Transverse colon (tissue), 4 donors: ENCODE results near the gene DEPP1. TPM values are rescaled to one million over a fixed set of nuclear protein-coding genes. Genes with fewer than 3 reads are reported as not detected.

Source experiments
- DNase-seq: peaks from one replicate; pipeline ENCODE4 v3.0.0-alpha.2; 2019
- H3K27ac ChIP-seq, 4 donors: fragments of 200-600 bp; sonication (generic); 2 replicates each; pipeline ENCODE4 v1.5.1; 2016 to 2018; ENCODE audit warnings: inconsistent platforms in 4 of 4
- H3K27me3 ChIP-seq: fragments of 200-600 bp; sonication (generic); 2 replicates; pipeline ENCODE4 v1.5.1; 2017; ENCODE audit warnings: inconsistent platforms
- H3K36me3 ChIP-seq, 4 donors: fragments of 200-600 bp; sonication (generic); 2 replicates each; pipeline ENCODE4 v1.5.1; 2017 to 2019; ENCODE audit warnings: inconsistent platforms in 4 of 4
- H3K4me1 ChIP-seq, 4 donors: fragments of 200-600 bp; sonication (generic); 2 replicates each; pipeline ENCODE4 v1.5.1; 2017 to 2020; ENCODE audit warnings: inconsistent platforms in 4 of 4
- H3K4me3 ChIP-seq, 4 donors: fragments of 200-600 bp; sonication (generic); 1 replicate in 1 of 4; 2 replicates in 3 of 4; pipeline versions ENCODE4 v1.5.1 to v1.6.1; 2017 to 2019; ENCODE audit warnings: inconsistent platforms in 4 of 4
- H3K9me3 ChIP-seq, 2 donors: fragments of 200-600 bp; sonication (generic); 2 replicates each; pipeline ENCODE4 v1.5.1; 2017 to 2019; ENCODE audit warnings: inconsistent platforms in 2 of 2
- CTCF ChIP-seq, 5 experiments: fragments of 200-600 bp in 3 of 5; fragments of 450-650 bp in 2 of 5; sonication (generic) in 3 of 5; IDR thresholded peaks; 1 replicate in 2 of 5; 2 replicates in 3 of 5; pipeline ENCODE4 v1.5.1; 2016 to 2017; ENCODE audit warnings: antibody characterized with exemption in 5 of 5, inconsistent platforms in 3 of 5, mild to moderate bottlenecking in 2 of 5, moderate library complexity in 1 of 5
- EP300 ChIP-seq: sonication (generic); formaldehyde crosslinking; IDR thresholded peaks from one replicate; pipeline ENCODE4 v1.6.1; 2017; ENCODE audit warnings: antibody characterized with exemption, low read depth
- POLR2A ChIP-seq: fragments of 450-650 bp; IDR thresholded peaks from one replicate; pipeline ENCODE4 v1.6.1; 2016; ENCODE audit warnings: antibody characterized with exemption, mild to moderate bottlenecking, moderate library complexity
- POLR2AphosphoS5 ChIP-seq, 3 donors: sonication (generic); formaldehyde crosslinking; IDR thresholded peaks; one replicate each; pipeline ENCODE4 v1.6.1; 2016; ENCODE audit warnings: antibody characterized with exemption in 3 of 3
- WGBS, 2 donors: methylation state at CpG; one replicate each; pipeline ENCODE4 v1.1.5; 2018; ENCODE audit warnings: low coverage in 1 of 2; 5-methylcytosine and 5-hydroxymethylcytosine counted together
- in situ Hi-C, 4 donors: fragments of 200-750 bp; cut with MboI; loops; one replicate each; pipeline versions ENCODE4 v1.15.0 to v1.15.1; 2017; ENCODE audit warnings: low sequenced_read_pairs in 3 of 4, low pct_ligation_motif_present in 1 of 4, low pct_unique_long_range_greater_than_20kb in 1 of 4
- intact Hi-C: fragments of 100-400 bp; cut with DNase I; formaldehyde crosslinking; loops from one replicate; pipeline ENCODE4 v1.15.1; 2023; ENCODE audit warnings: low total_unique reads
- total RNA-seq, 4 donors: library from RNA; depleted of rRNA; stranded (reverse); fragments of >200 nt; gene quantifications; one replicate each; pipeline ENCODE4 v1.1.0, GENCODE V29; 2016

DEPP1 gene
- total RNA-seq, 4 donors from 2014 or later: 14.6 to 109 (median 76.6) TPM

GRCh38 chr10:44977287-44978212 lies 1.1 kb downstream of the DEPP1 start:
- H3K27me3 ChIP-seq: no peaks in the 10 kb centered on the region
- intact Hi-C loops (no loop called here), in situ Hi-C loops (no loop called here)
- no peaks in the 10 kb centered on the region for H3K9me3 ChIP-seq
- 64% methylated on average over 8 of the region's 25 CpGs; no CpG with 5 or more reads in 1 of the 2 donors for WGBS, 2 donors
- H3K27ac ChIP-seq: peak overlapping the region; percentile 87 to 95 (median 87)
- no peaks in the 10 kb centered on the region for H3K36me3 ChIP-seq
- peak in 2 of 3 donors; percentile 3 to 4 for TF ChIP-seq POLR2AphosphoS5 (IDR thresholded peaks at IDR 0.05)
- TF ChIP-seq POLR2A: no peak
- no peak for TF ChIP-seq EP300
- TF ChIP-seq CTCF (IDR thresholded peaks at IDR 0.05): no peak
- peak overlapping the region; percentile 30 to 59 (median 50) for H3K4me3 ChIP-seq
- H3K4me1 ChIP-seq: peaks cover 35 to 77% (median 69%) of the 10 kb centered on the region in 4 donors
- DNase-seq: peak; percentile 20

- peak in 2 of 3 donors; percentile 1 to 11 for TF ChIP-seq POLR2AphosphoS5 (IDR thresholded peaks at IDR 0.05)
- TF ChIP-seq CTCF (IDR thresholded peaks at IDR 0.05): no peak
- TF ChIP-seq POLR2A: peak; percentile 10
- Histone ChIP-seq H3K4me1 (peaks cover 28 to 69% (median 63%) of the 10 kb centered on the region in 4 donors), H3K9me3 (no peaks in the 10 kb centered on the region), H3K27ac (peak overlapping the region; percentile 87 to 95 (median 87)), H3K27me3 (no peaks in the 10 kb centered on the region), H3K4me3 (peak overlapping the region; percentile 30 to 59 (median 50)), H3K36me3 (no peaks in the 10 kb centered on the region)
- intact Hi-C loops (no loop called here), in situ Hi-C loops (no loop called here)
- WGBS, 2 donors: 91% methylated on average over 9 of the region's 9 CpGs; no CpG with 5 or more reads in 1 of the 2 donors
- DNase-seq: no peak
Measured at GRCh38 chr10:44976352-44977198, 2.0 kb downstream of the DEPP1 start.

- peaks cover 19 to 60% (median 54%) of the 10 kb centered on the region in 4 donors for H3K4me1 ChIP-seq
- TF ChIP-seq POLR2AphosphoS5 (IDR thresholded peaks at IDR 0.05) (peak; percentile 21 to 56 (median 33)), EP300 (no peak), CTCF (IDR thresholded peaks at IDR 0.05) (no peak), POLR2A (peak; percentile 3)
Measured at GRCh38 chr10:44975431-44976331, 2.9 kb downstream of the DEPP1 start.

More at GRCh38 chr10:44975431-44976331, 2.9 kb downstream of the DEPP1 start:
- DNase-seq: peak; percentile 51
- Histone ChIP-seq H3K4me3 (peak overlapping the region in 1 of 4 donors; percentile 59), H3K36me3 (no peaks in the 10 kb centered on the region), H3K27ac (peak overlapping the region; percentile 87 to 95 (median 87)), H3K27me3 (no peaks in the 10 kb centered on the region), H3K9me3 (no peaks in the 10 kb centered on the region)
- 51% methylated on average over 9 of the region's 10 CpGs; no CpG with 5 or more reads in 1 of the 2 donors for WGBS, 2 donors
- intact Hi-C loops (loop anchor here (2.0 kb wide), 1 partner anchor 43 kb away; no protein-coding TSS in a partner anchor), in situ Hi-C loops (no loop called here)
